Endothelial cell of umbilical vein (primary cell): ENCODE measurements around the gene ENPP3. TPM values are rescaled to one million over a fixed set of nuclear protein-coding genes. Genes with fewer than 3 reads are reported as not detected.

Source experiments
- BruUV-seq: library from RNA; stranded (reverse); fragments of 400-500 nt; replicated peaks from 2 replicates; lab custom pipeline; 2021; lab: Mats Ljungman, UMichigan
- CTCF ChIA-PET: fragments of 300-600, 350-600 bp; sonication (Branson Sonifier 250); formaldehyde crosslinking; loops from one replicate; lab custom pipeline; 2021; ENCODE audit warnings: antibody characterized with exemption, inconsistent platforms; lab: Charles Lee
- POLR2A ChIA-PET: fragments of 300-600, 350-600 bp; sonication (Branson Sonifier 250); formaldehyde crosslinking; loops from one replicate; lab custom pipeline; 2021; ENCODE audit warnings: antibody characterized with exemption, inconsistent platforms; lab: Charles Lee
- DNase-seq: peaks from one replicate; pipeline ENCODE4 v3.0.0-alpha.2; 2011; ENCODE audit warnings: low read depth, low spot score
- FAIRE-seq: peaks from 2 replicates; lab custom pipeline; 2011; peaks lifted over from hg19 to GRCh38; lab: Jason Lieb, UNC
- H2AFZ ChIP-seq: 2 replicates; pipeline ENCODE4 v1.6.0; 2012; ENCODE audit warnings: low read depth, low read length, control low read depth, inconsistent platforms
- H3K27ac ChIP-seq: 2 replicates; pipeline ENCODE4 v1.5.1; 2011; ENCODE audit warnings: low read depth, mild to moderate bottlenecking, control low read depth, low read length, moderate library complexity; ENCODE audit not compliant: insufficient read depth
- H3K27me3 ChIP-seq, 2 experiments: 2 replicates each; pipeline versions ENCODE4 v1.6.0 to v1.6.1; 2011; ENCODE audit warnings: low read length in 2 of 2, mixed read lengths in 1 of 2; ENCODE audit not compliant: control insufficient read depth in 2 of 2, insufficient read depth in 2 of 2
- H3K36me3 ChIP-seq, 2 experiments: 2 replicates in 1 of 2; 3 replicates in 1 of 2; pipeline ENCODE4 v1.5.1; 2011; ENCODE audit warnings: low read length in 2 of 2, mild to moderate bottlenecking in 1 of 2, moderate library complexity in 1 of 2; ENCODE audit not compliant: control insufficient read depth in 2 of 2, insufficient read depth in 2 of 2; ENCODE audit errors: extremely low read depth in 1 of 2
- H3K4me1 ChIP-seq: 3 replicates; pipeline ENCODE4 v1.5.1; 2011; ENCODE audit warnings: mild to moderate bottlenecking, low read length; ENCODE audit not compliant: control insufficient read depth, insufficient read depth; ENCODE audit errors: extremely low read depth
- H3K4me2 ChIP-seq: 2 replicates; pipeline ENCODE4 v1.6.1; 2011; ENCODE audit warnings: low read length, control low read depth, mixed read lengths; ENCODE audit not compliant: insufficient read depth
- H3K4me3 ChIP-seq, 3 experiments: fragments of 200-600 bp in 1 of 3; sonication (generic), shearing (Covaris generic) in 1 of 3; replicated peaks in 1 of 3; 2 replicates each; pipeline ENCODE4 v1.5.1; 2011 to 2016; ENCODE audit warnings: control low read depth in 3 of 3, low read length in 3 of 3, mild to moderate bottlenecking in 2 of 3, inconsistent platforms in 1 of 3, low read depth in 1 of 3, moderate library complexity in 1 of 3; ENCODE audit not compliant: insufficient read depth in 1 of 3
- H3K79me2 ChIP-seq: 2 replicates; pipeline ENCODE4 v1.6.0; 2012; ENCODE audit warnings: low read length, inconsistent platforms; ENCODE audit not compliant: control insufficient read depth, insufficient read depth
- H3K9ac ChIP-seq: replicated peaks from 2 replicates; pipeline ENCODE3; 2011; ENCODE audit warnings: low read length, control low read depth; ENCODE audit not compliant: insufficient read depth; ENCODE audit errors: extremely low read depth
- H3K9me1 ChIP-seq: replicated peaks from 3 replicates; pipeline ENCODE4 v1.6.0; 2011; ENCODE audit warnings: mild to moderate bottlenecking, low read length; ENCODE audit not compliant: control insufficient read depth, insufficient read depth; ENCODE audit errors: extremely low read depth
- H3K9me3 ChIP-seq: replicated peaks from 2 replicates; pipeline ENCODE4 v1.5.1; 2012; ENCODE audit warnings: low read length, inconsistent platforms; ENCODE audit not compliant: control insufficient read depth, insufficient read depth
- H4K20me1 ChIP-seq: replicated peaks from 2 replicates; pipeline ENCODE3; 2011; ENCODE audit warnings: mild to moderate bottlenecking, low read length; ENCODE audit not compliant: control insufficient read depth, insufficient read depth; ENCODE audit errors: extremely low read depth
- CTCF ChIP-seq, 2 donors: IDR thresholded peaks; 1 replicate in 1 of 2; 2 replicates in 1 of 2; pipeline ENCODE4 v1.5.1; 2011; ENCODE audit warnings: low read length in 2 of 2, mild to moderate bottlenecking in 2 of 2, moderate library complexity in 2 of 2, control low read depth in 1 of 2, inconsistent platforms in 1 of 2, low read depth in 1 of 2; ENCODE audit not compliant: insufficient read depth in 1 of 2; ENCODE audit errors: extremely low read depth in 1 of 2
- EZH2 ChIP-seq: IDR thresholded peaks from 2 replicates; pipeline ENCODE4 v1.6.1; 2012; ENCODE audit warnings: borderline replicate concordance, low read depth, mild to moderate bottlenecking, moderate library complexity, low read length, inconsistent platforms; ENCODE audit not compliant: severe bottlenecking
- FOS ChIP-seq: IDR thresholded peaks from 2 replicates; pipeline ENCODE4 v1.6.1; 2011; ENCODE audit warnings: mild to moderate bottlenecking, low read length, moderate library complexity, borderline replicate concordance; ENCODE audit not compliant: insufficient read depth
- GATA2 ChIP-seq: IDR thresholded peaks from 2 replicates; pipeline ENCODE4 v1.7.0; 2011; ENCODE audit warnings: low read depth, mild to moderate bottlenecking, moderate library complexity, mixed read lengths, low read length; ENCODE audit not compliant: insufficient read length, insufficient read depth
- JUN ChIP-seq: IDR thresholded peaks from 2 replicates; pipeline ENCODE4 v1.6.1; 2011; ENCODE audit warnings: borderline replicate concordance, low read depth; ENCODE audit not compliant: insufficient read length, insufficient read depth
- MAX ChIP-seq: IDR thresholded peaks from 2 replicates; pipeline ENCODE4 v1.6.1; 2011; ENCODE audit not compliant: insufficient read depth, insufficient read length
- MYC ChIP-seq: IDR thresholded peaks from one replicate; pipeline ENCODE4 v1.6.1; 2011; ENCODE audit warnings: mild to moderate bottlenecking, low read depth, low read length
- POLR2A ChIP-seq: IDR thresholded peaks from 2 replicates; pipeline ENCODE4 v1.6.1; 2012; ENCODE audit warnings: low read depth, mild to moderate bottlenecking, control low read depth, low read length
- POLR2AphosphoS5 ChIP-seq: IDR thresholded peaks from 2 replicates; pipeline ENCODE4 v1.6.1; 2012; ENCODE audit warnings: low read depth, mild to moderate bottlenecking, control low read depth, low read length, moderate library complexity; ENCODE audit not compliant: insufficient read depth
- dilution Hi-C: fragments of 300-500 bp; cut with MboI; formaldehyde crosslinking; loops from one replicate; pipeline ENCODE4 v1.15.0; 2019; ENCODE audit warnings: low sequenced_read_pairs; ENCODE audit not compliant: extremely low pct_ligation_motif_present
- intact Hi-C: fragments of 100-400 bp; cut with micrococcal nuclease; formaldehyde crosslinking; loops from one replicate; pipeline ENCODE4 v1.10.0; 2022
- polyA plus RNA-seq, 4 experiments: library from polyadenylated mRNA; depleted of rRNA in 3 of 4; stranded (reverse) in 3 of 4; unstranded in 1 of 4; fragments of >200 nt; gene quantifications; 2 replicates each; pipeline versions ENCODE4 v1.2.1 to v1.2.3, GENCODE V29; 2011 to 2012; ENCODE audit warnings: missing spikeins in 1 of 4
- total RNA-seq: library from RNA; stranded (reverse); gene quantifications from 2 replicates; pipeline ENCODE4 v1.2.3, GENCODE V29; 2021

Gene ENPP3
- total and polyA plus RNA-seq, 2 donors (not counting 3 experiments of a cell fraction or from before 2014, with no cell fraction given), result not detected

- H3K9ac ChIP-seq, result no peak overlapping the region
- no peaks in the 10 kb centered on the region for H3K79me2 ChIP-seq
- no peak overlapping the region for H3K27ac ChIP-seq
- intact Hi-C loops (no loop called here), dilution Hi-C loops (no loop called here)
- H3K4me1 ChIP-seq, result no peaks in the 10 kb centered on the region
- ChIA-PET CTCF (no interaction called here), POLR2A (no interaction called here)
- no peaks in the 10 kb centered on the region for H3K36me3 ChIP-seq
- H3K9me3 ChIP-seq, result no peaks in the 10 kb centered on the region
- TF ChIP-seq CTCF (IDR thresholded peaks at IDR 0.05; ENCODE audit: extremely low read depth in 1 of 2, insufficient read depth in 1 of 2, low read depth in 1 of 2, low read length in 2 of 2) (no peak), GATA2 (no peak), POLR2AphosphoS5 (no peak), MYC (no peak), EZH2 (no peak), MAX (no peak), JUN (no peak), POLR2A (no peak), FOS (no peak)
- H3K9me1 ChIP-seq, result no peaks in the 10 kb centered on the region
- no peak overlapping the region for H3K4me3 ChIP-seq
- FAIRE-seq (no peak), DNase-seq (no peak)
- H2AFZ ChIP-seq, result no peak overlapping the region
- H3K4me2 ChIP-seq, result no peak overlapping the region
- BruUV-seq, result no TSS peak
- no peaks in the 10 kb centered on the region for H4K20me1 ChIP-seq
- H3K27me3 ChIP-seq, result peaks cover 2 to 3% of the 10 kb centered on the region in 2 experiments
Observed at GRCh38 chr6:131762984-131763383, 125.9 kb downstream of the ENPP3 start.
